Hematopoietic multipotent progenitor cell (in vitro differentiated cells): ENCODE data around the gene SLN. TPM values are rescaled to one million over a fixed set of nuclear protein-coding genes. Genes with fewer than 3 reads are reported as not detected.

Experiments used
- total RNA-seq: library from RNA; depleted of rRNA; stranded (reverse); fragments of >200 nt; gene quantifications from one replicate; pipeline ENCODE4 v1.2.3, GENCODE V29; 2012

SLN gene
- total RNA-seq, 1 donor, result not detected

Other genes with a start within 250 kb of the SLN start
- gene ALKBH8, start 146.3 kb downstream of the SLN start, total RNA-seq, result 4.3 TPM
- gene ELMOD1, start 120.9 kb downstream of the SLN start, total RNA-seq, result not detected
- gene SLC35F2, start 146.7 kb upstream of the SLN start, total RNA-seq, result 27.5 TPM
- gene RAB39A, start 216.4 kb upstream of the SLN start, total RNA-seq, result under 0.01 TPM